Right atrium auricular region (tissue), 2 donors: ENCODE measurements around the gene RPS14. TPM values are rescaled to one million over a fixed set of nuclear protein-coding genes. Genes with fewer than 3 reads are reported as not detected.

Experiments used
- DNase-seq: peaks from one replicate; pipeline ENCODE4 v3.0.0-alpha.2; 2019; ENCODE audit warnings: low spot score
- H3K27ac ChIP-seq, 2 donors: fragments of 200-600 bp; sonication (generic); 1 replicate in 1 of 2; 2 replicates in 1 of 2; pipeline ENCODE4 v1.5.1; 2016 to 2019
- H3K27me3 ChIP-seq, 2 donors: fragments of 200-600 bp; sonication (generic); one replicate each; pipeline versions ENCODE4 v1.5.1 to v1.6.0; 2017 to 2019
- H3K36me3 ChIP-seq: fragments of 200-600 bp; sonication (generic); one replicate; pipeline ENCODE4 v1.5.1; 2016
- H3K4me1 ChIP-seq, 2 donors: fragments of 200-600 bp; sonication (generic); one replicate each; pipeline versions ENCODE4 v1.5.1 to v1.6.0; 2017 to 2019
- H3K4me3 ChIP-seq, 2 donors: fragments of 200-600 bp; sonication (generic); 1 replicate in 1 of 2; 2 replicates in 1 of 2; pipeline ENCODE4 v1.5.1; 2017 to 2019; ENCODE audit warnings: mild to moderate bottlenecking in 1 of 2, moderate library complexity in 1 of 2
- H3K9me3 ChIP-seq, 2 donors: fragments of 200-600 bp; sonication (generic); one replicate each; pipeline ENCODE4 v1.5.1; 2019
- total RNA-seq, 2 donors: library from RNA; depleted of rRNA; stranded (reverse); fragments of >200 nt; gene quantifications; one replicate each; pipeline ENCODE4 v1.1.0, GENCODE V29; 2016
- TF ChIP-seq, protein P1 (sequence below), 2 donors: fragments of 200-600 bp; sonication (generic); IDR thresholded peaks; one replicate each; pipeline ENCODE4 v1.5.1; 2019; ENCODE audit warnings: antibody characterized with exemption in 2 of 2

RPS14 gene
- total RNA-seq, 2 donors from 2014 or later = 1,334 to 2,461 TPM

DNA sequence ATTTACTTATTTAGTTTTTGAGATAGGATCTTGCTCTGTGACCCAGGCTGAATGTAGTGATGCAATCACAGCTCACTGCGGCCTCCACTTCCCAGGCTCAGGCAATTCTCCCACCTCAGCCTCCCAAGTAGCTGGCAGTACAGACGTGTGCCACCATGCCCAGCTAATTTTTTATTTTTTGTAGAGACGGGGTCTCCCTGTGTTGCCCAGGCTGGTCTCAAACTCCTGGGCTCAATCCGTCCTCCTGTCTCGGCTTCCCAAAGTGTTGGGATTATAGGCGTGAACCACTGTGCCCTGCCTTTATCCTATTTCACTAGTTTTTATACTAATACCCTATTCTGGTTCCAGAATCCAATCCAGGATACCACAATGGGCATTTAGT lies 6.8 kb downstream of the RPS14 start:
- Histone ChIP-seq H3K4me3 (no peak overlapping the region), H3K27ac (peak overlapping the region in 1 of 2 donors; percentile 59), H3K36me3 (peaks cover 44% of the 10 kb centered on the region), H3K27me3 (no peaks in the 10 kb centered on the region), H3K9me3 (no peaks in the 10 kb centered on the region), H3K4me1 (peaks cover 0 to 28% of the 10 kb centered on the region in 2 donors)
- no peak for DNase-seq
- TF ChIP-seq, protein P1, sequence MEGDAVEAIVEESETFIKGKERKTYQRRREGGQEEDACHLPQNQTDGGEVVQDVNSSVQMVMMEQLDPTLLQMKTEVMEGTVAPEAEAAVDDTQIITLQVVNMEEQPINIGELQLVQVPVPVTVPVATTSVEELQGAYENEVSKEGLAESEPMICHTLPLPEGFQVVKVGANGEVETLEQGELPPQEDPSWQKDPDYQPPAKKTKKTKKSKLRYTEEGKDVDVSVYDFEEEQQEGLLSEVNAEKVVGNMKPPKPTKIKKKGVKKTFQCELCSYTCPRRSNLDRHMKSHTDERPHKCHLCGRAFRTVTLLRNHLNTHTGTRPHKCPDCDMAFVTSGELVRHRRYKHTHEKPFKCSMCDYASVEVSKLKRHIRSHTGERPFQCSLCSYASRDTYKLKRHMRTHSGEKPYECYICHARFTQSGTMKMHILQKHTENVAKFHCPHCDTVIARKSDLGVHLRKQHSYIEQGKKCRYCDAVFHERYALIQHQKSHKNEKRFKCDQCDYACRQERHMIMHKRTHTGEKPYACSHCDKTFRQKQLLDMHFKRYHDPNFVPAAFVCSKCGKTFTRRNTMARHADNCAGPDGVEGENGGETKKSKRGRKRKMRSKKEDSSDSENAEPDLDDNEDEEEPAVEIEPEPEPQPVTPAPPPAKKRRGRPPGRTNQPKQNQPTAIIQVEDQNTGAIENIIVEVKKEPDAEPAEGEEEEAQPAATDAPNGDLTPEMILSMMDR (IDR thresholded peaks at IDR 0.05) = no peak

DNA sequence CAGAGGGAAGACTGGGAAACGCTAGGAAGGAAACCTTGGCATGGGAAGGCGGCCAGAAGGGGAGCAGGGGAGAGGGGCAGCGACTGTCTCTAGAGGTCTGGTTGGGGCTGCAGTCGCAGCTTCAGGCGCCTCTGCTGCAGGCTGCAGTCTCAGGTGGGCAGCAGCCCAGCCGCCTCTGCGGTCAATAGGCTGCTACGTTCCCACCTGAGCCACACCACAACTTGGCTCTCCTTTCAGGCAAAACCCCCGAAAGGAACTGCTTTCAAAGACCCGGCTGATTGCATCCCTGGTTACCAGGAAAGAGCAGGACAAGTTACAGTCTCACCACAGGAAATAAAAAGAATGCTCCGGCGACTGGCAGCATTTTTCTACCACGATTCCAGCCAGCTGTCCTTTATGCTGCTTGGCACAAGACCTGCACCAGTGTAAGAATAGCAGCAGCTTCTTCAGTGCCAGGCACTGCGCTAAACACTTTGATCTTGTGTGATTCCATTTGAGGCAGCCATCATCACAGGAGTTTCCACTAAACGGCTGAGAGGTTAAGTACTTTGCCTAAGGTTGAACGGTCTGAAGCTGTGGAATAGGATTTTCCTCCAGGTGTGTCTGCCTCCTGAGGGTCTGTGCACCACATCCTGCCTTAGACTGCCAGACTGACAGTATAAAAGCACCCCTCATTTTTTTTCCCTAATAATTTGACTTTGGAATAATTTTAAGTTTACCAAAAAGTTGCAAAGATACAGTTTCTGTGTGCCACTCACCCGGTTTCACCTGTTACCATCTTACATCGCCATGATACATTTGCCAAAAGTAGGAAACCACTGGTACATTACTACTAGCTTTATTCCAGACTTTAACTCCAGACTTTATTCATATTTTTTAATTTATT lies 7.5 kb downstream of the RPS14 start:
- H3K27ac ChIP-seq = peak overlapping the region; percentile 57 to 59
- H3K9me3 ChIP-seq = no peaks in the 10 kb centered on the region
- peaks cover 0 to 22% of the 10 kb centered on the region in 2 donors for H3K4me1 ChIP-seq
- no peaks in the 10 kb centered on the region for H3K27me3 ChIP-seq
- peaks cover 40% of the 10 kb centered on the region for H3K36me3 ChIP-seq
- H3K4me3 ChIP-seq = no peak overlapping the region
- TF ChIP-seq, protein P1 (IDR thresholded peaks at IDR 0.05) = no peak
- no peak for DNase-seq

DNA sequence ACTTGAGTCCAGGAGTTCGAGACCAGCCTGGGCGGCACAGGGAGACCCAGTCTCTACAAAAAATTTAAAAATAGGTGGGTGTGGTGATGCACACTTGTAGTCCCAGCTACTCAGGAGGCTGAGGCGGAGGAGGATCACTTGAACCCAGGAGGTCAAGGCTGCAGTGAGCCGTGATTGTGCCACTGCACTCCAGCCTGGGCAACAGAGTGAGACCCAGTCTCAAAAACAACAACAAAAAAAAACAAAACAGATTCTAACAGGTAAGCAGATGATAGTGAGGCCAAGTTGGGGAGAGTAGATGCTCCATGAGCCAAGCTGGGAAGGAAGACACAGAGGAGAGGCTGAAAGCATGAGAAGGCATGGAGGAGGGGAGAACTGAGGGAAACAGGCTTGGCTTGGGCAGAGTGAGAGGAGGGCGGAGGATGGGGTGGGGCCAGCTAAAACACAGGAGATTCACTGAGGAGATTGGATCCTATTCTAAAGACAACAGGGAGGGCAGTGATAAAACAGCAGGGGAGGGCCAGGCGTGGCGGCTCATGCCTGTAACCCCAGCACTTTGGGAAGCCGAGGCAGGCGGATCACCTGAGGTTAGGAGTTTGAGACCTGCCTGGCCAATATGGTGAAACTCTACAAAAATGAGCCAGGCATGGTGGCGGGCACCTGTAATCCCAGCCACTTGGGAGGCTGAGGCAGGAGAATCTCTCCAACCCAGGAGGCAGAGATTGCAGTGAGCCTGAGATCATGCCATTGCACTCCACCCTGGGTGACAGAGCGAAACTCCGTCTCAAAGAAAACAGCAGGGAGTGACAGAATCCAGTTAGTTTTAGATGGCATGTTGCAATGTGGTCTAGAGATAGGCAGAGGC lies 8.4 kb downstream of the RPS14 start:
- peaks cover 31% of the 10 kb centered on the region for H3K36me3 ChIP-seq
- DNase-seq = no peak
- TF ChIP-seq, protein P1 (IDR thresholded peaks at IDR 0.05) = no peak
- peaks cover 0 to 19% of the 10 kb centered on the region in 2 donors for H3K4me1 ChIP-seq
- H3K4me3 ChIP-seq = no peak overlapping the region
- no peaks in the 10 kb centered on the region for H3K27me3 ChIP-seq
- H3K9me3 ChIP-seq = no peaks in the 10 kb centered on the region
- H3K27ac ChIP-seq = peak overlapping the region; percentile 36 to 57

DNA sequence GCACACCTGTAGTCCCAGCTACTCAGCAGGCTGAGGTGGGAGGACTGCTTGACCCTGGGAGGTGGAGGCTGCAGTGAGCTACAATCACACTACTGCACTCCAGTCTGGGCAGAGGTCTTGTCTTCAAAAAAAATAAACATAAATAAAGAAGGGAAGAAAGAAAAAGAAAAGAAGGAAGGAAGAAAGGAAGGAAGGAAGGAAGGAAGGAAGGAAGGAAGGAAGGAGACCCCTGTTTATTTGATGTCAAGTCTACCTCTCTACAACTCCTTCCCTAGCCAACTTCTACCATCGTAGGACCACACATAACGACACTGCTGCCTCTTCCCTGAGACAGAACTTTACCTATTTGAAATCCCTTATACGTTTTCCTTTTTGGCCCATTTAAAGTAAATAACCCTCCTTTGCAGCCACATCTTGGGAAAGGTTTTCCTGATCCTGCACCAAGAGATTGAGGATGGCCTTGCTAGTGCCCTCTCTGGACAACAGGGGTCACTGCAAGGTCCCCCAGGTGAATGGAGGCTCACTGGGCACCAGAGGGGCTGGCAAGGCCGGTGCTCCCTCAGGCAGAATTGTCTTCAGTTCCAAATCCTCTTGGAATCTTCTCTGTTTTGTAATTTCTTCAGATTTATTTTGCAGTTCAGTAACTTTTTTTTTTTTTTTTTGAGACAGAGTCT lies 10.5 kb downstream of the RPS14 start:
- Histone ChIP-seq H3K4me1 (peaks cover 0 to 19% of the 10 kb centered on the region in 2 donors), H3K36me3 (peaks cover 9% of the 10 kb centered on the region), H3K4me3 (no peak overlapping the region), H3K27ac (no peak overlapping the region), H3K9me3 (no peaks in the 10 kb centered on the region), H3K27me3 (no peaks in the 10 kb centered on the region)
- no peak for DNase-seq
- TF ChIP-seq, protein P1 (IDR thresholded peaks at IDR 0.05) = peak; percentile 13 to 53

DNA sequence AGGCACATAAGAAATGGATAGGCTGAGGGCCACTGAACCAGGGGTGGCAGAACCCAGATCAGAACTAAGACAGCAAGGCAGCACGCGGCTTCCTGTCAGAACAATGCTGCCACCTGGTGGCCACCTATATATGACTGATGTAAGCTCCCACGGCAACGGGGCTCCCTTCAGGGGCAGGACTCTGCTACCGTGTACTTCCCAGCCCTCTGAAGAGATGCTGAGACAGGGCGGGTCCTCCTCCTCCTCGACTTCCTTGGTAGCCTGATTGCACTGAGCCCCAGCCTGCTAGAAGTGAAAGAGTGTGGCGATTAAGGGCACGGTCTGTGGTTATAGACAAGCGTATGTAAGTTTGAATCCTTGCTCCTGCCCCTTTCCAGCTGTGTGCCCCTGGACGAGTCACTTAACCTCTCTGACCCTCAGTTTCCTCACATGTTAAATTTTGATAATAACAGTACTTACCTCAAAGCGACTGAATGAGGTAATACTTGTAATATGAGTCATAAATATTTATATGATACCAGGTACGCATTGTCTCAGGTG lies 13.3 kb downstream of the RPS14 start:
- Histone ChIP-seq H3K27ac (no peak overlapping the region), H3K36me3 (no peaks in the 10 kb centered on the region), H3K4me3 (no peak overlapping the region), H3K9me3 (no peaks in the 10 kb centered on the region), H3K4me1 (peaks cover 0 to 3% of the 10 kb centered on the region in 2 donors), H3K27me3 (no peaks in the 10 kb centered on the region)
- TF ChIP-seq, protein P1 (IDR thresholded peaks at IDR 0.05) = peak; percentile 84 to 94
- peak; percentile 90 for DNase-seq
